CD4-positive, alpha-beta T cell treated with Interleukin-1 beta for 1 hour (primary cell): ENCODE measurements around the gene ATP11A.
"Not testable (repeated sequence)": the region's sequence is repeated elsewhere in the genome, so short reads cannot be mapped to it uniquely, and the experiment has no call there.

Experiments
- DNase-seq, 2 donors: peaks; one replicate each; pipeline ENCODE4 v3.0.0-alpha.2; 2020 to 2022

Gene ATP11A

DNA sequence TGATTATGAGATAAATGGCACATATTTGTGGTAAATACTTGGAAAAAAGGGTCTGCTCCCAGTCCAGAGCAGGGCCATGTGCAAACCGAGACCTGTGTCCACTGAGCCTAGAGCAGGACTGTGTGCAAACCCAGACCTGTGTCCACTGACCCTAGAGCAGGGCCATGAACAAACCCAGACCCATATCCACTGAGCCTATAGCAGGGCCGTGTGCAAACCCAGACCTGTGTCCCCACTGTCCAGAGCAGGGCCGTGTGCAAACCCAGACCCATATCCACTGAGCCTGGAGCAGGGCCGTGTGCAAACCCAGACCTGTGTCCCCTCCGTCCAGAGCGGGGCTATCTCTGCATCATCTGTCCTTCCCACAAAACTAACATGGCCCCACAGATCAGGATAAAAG is 136.0 kb downstream of the ATP11A start:
- no peak for DNase-seq

DNA sequence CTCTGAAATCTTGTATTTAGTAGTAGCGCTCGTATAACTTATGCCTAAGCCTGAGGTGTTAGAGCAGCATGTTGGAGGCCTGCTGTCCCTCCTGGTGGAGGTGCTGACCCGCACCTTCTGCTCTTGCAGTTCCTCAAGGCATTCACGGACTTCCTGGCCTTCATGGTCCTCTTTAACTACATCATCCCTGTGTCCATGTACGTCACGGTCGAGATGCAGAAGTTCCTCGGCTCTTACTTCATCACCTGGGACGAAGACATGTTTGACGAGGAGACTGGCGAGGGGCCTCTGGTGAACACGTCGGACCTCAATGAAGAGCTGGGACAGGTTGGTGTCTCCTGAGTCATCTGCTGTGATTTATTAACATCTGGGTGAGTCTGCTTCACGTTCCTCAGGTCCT is 136.7 kb downstream of the ATP11A start:
- DNase-seq: no peak

GRCh38 chr13:112828082-112828699 is 138.4 kb downstream of the ATP11A start:
- no peak for DNase-seq

DNA sequence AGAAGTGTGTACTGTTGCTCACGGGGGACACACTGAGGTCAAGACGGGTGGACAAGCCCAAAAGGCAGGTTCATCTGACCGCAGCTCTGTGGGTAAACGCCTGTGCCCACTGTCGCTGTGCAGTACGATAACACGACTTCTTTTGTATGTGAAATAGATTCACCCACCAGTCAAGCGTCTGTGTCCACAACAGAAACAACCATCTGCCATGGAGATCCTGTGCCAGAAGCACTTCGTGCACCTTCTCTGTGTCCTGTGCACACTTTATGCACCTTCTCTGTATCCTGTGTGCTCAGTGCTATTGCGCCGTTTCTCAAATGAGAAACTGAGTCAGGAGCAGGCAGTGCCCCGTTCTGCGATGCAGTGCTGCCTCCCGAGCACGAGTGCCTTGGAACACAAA is 138.9 kb downstream of the ATP11A start:
- DNase-seq: no peak

- DNase-seq: no peak
Measured at GRCh38 chr13:112831196-112831595, 141.4 kb downstream of the ATP11A start.

DNA sequence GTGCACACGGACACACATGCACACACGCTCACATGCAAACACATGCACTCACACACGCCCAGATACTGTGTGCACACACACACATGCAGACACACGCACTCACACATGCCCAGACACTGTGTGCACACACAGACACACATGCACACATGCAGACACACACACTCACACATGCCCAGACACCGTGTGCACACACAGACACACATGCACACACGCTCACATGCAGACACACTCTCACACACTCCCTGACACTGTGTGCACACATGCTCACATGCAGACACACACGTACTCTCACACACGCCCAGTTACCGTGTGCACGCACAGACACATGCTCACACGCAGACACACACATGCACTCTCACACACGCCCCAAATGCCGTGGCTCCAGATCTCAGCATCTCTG is 142.0 kb downstream of the ATP11A start:
- DNase-seq: no peak

DNA sequence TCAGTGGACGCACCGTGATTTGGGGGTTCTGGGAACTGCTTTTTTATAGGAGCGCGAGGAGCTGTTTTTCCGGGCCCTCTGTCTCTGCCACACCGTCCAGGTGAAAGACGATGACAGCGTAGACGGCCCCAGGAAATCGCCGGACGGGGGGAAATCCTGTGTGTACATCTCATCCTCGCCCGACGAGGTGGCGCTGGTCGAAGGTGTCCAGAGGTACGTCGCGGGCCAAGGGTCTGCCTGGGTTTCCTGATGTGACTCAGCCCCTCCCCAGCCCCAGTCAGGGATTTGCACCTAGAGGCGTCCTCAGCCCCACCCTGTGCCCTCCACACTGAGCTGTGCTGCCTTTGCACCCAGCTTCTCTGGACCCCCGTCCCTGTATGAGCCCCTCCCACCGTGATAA is 143.0 kb downstream of the ATP11A start:
- no peak for DNase-seq

DNA sequence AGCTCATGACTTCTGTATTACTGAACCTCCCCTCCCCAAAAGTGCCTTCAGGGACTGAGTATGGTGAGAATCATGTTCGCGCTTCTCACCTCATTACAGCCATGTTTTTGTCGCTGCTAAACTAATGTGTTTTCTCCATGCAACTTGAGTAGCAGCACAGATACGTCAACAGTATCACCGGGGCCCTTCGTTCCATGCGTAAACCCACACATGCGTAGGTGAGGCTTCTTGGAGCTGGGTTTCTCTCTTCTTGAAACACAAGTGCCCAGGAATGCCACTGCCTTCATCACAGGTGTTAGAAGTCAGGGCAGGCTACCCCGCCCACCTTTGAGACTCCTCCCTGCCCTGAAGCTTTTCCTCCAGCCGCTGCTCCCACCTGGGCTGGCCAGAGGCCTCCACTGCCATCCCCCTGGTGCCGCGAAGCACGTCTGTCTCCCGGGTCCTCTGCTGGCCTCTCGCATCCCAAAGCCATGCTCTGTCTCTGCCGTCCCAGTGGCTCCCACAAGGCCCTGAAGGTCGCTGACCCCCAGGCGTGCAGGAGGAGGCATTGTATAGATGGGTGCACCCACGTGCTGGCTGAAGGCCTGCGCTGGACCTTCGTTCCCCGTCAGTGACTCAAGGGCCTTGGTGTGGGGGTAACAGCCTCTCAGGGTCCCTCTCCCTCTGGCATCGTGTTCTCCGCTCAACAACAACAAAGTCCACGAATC is 143.9 kb downstream of the ATP11A start:
- DNase-seq: no peak

DNA sequence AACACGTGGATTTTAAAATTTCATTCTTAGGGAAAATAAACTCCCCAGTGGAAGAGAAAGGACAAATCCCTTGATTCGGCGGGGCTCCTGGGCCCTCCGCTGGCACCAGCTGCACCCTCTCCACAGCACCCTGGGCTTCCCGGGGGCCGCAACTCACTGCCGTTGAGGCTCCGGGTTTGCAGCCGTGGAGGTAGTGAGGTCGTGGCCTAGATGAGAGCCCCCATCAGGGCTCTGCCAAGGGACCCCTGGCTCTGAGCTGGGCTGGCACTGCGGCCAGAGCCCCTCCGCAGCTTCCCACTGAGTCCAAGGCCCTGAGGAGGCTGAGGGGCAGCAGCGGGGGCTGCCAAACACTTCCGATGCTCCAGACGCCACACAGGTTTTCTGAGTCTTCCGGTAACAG is 145.5 kb downstream of the ATP11A start:
- no peak for DNase-seq

DNA sequence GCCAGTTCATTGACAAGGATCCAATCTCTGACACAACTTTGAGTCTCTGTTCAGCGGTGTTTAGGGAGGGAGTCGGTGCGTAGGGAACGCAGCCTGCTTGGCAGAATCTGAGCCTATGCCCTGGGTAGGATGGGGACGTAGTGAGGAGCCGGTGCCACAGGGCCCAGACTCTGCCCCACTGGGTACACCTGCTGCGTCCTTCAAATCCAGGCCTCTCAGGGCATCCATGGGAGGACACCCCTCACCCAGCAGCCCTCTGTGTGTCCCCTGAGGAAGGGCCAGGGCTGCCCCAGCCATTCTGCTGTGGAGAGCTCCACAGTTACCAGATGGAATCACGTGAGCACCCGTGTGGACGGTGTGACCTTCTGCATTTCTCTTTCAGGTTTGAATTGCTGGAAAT is 146.0 kb downstream of the ATP11A start:
- DNase-seq: no peak

- no peak for DNase-seq
Measured at GRCh38 chr13:112836940-112837339, 147.1 kb downstream of the ATP11A start.

GRCh38 chr13:112837371-112838037 is 147.7 kb downstream of the ATP11A start:
- DNase-seq: no peak

GRCh38 chr13:112838038-112838841 is 148.4 kb downstream of the ATP11A start:
- no peak for DNase-seq

DNA sequence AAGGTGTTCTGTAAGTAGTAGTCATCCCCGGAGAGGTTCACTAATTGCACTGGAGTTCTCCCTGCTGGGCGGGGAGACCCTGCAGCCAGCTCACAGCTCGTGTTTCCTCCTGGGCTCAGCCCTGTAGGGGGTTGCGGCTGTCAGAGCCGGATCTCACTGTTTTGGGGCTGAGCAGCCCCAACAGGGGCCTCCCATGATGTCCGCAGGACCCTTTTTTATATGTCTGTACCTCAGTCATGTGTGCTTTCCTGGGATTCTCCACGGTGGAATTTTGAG is 148.9 kb downstream of the ATP11A start:
- DNase-seq: no peak

GRCh38 chr13:112839356-112840105 is 149.7 kb downstream of the ATP11A start:
- no peak for DNase-seq

GRCh38 chr13:112840472-112841302 is 150.8 kb downstream of the ATP11A start:
- DNase-seq: no peak

- not testable (repeated sequence) for DNase-seq
Measured at GRCh38 chr13:112841303-112842015, 151.6 kb downstream of the ATP11A start.

DNA sequence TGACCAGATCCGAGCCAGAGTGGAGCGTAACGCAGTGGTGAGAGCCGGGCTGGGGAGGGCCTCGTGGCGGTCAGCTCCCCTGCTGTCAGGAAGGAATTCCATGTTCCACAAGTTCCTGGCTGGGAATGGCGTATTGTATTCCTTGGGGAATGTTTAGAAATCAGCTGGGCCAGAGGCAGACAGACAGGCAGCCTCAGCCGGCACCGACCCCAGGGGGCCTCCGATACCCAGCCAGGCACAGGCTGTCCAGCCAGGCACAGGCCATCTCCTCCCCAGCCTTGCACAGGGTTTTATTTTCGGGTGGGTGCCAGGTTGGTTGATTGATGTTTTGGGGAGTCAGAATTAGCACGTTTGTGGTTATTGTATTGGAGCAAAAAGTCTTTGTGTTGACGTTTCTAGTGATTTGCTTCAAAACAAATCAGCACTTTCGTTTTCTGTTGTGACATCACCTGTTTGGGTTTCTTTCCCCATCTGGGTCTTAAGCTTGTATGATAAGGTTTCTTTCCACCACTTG is 152.6 kb downstream of the ATP11A start:
- DNase-seq: no peak

DNA sequence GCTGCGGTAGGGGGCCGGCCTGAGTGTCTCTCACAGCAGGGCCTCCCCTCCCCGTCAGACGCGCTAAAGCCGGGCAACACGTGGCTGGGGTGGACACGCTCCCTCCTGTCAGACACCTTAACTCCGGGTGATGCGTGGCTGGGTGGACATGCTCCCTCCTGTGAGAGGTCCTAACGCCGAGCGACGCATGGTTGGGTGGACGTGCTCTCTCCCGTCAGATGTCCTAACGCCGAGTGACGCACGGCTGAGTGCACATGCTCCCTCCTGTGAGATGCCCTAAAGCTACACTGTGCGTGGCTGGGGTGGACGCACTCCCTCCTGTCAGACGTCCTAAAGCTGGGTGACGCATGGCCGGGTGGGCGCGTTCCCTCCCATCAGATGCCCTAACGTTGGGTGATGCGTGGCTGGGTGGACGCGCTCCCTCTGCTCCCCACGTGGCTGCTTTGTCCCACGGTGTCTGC is 153.1 kb downstream of the ATP11A start:
- no peak for DNase-seq

GRCh38 chr13:112843392-112844111 is 153.7 kb downstream of the ATP11A start:
- DNase-seq: no peak
